ENCODE data around the gene SIRT7.

Gene SIRT7

DNA sequence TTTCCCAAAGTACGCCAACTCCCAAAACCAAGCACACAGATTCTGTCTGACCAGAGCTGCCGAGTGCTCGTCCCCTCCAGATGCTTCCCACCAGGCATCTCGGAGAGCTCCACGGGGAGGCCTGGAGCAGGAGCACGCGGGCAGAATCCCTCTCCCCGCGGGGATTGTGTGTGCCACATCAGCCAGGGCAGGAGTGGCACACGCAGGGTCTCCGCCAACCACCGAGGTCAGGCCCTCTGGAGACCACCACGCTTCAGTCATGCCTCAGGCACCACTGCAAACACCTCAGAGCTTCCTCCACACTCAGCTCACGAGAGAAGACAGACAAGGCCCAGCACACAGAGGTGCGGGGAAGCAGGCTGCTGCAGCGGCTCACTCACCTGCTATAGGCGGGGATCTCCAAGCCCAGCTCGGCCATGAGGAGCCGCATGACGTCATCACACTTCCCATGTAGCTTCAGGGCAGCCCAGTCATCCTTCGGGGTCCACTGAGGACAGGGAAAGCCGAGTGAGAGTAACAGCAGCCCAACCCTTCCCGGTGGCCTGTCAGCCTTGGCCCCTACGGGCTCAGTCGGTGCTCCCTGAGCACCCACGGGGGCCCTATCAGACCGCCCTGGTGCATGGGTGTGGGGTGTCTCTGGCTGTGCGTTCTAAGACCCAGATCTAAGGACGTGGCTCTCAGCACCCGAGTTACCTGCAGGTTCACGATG is 4.4 kb downstream of the SIRT7 start:
- peak in 1 of 2 donors; percentile 17 for DNase-seq
- WGBS (ENCODE audit: extremely low coverage, insufficient coverage, insufficient read length), result no CpG with 5 or more reads among the region's 31 CpGs
- no peak overlapping the region for H2AK5ac ChIP-seq (ENCODE audit: low read length)

DNA sequence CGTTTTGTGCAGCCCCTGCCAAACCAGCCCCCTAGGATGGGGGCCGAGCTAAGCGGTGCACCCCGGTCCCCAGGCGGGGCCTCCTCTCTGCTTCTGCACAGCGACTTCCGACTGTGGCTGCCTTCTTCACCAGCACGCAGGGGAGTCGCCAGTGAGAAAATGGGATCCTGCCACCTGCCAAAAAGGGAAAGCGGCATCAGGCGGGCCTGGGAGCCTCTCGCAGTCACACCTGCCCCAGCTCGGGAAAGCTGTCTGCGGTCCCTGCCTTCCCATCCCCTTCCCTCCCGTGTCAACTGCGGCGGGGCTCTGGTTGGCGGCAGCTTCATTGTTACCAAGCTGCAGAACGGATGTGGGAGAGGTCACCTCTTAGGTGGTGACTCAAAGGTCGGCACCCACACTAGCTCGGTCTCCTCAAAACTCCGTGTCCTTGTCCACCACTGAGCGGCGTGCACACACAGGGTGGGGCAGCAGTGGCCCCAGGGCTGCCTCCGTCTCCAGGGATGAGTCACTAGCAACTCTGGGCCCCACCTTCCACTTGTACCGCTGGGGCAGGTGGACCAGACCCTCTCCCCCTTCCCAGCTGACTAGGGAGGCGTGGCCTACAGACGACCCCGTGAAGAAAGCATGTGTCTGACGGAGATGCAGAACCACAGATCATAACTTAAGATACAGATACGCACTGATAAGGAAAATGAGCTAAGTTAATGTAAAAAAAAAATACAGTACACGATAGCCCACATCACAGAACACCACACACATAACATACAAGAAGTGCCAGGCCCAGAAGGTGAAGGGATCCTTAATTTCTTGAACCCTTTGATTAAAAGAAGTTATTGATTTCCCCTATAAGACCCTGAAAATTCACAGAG is 5.3 kb downstream of the SIRT7 start:
- H2AFZ ChIP-seq (ENCODE audit: insufficient read depth, low read length, poor library complexity), result no peak overlapping the region
- no peak overlapping the region for H3K18ac ChIP-seq (ENCODE audit: low read length)
- H3K27ac ChIP-seq (ENCODE audit: low read depth, low read length), result no peak overlapping the region
- peaks cover 7% of the 10 kb centered on the region for H3K79me2 ChIP-seq (ENCODE audit: control insufficient read depth, insufficient read depth, low read length, poor library complexity)
- peaks cover 58 to 59% of the 10 kb centered on the region in 2 experiments for H3K36me3 ChIP-seq (ENCODE audit: control insufficient read depth in 1 of 2, insufficient read depth in 2 of 2, low read length in 2 of 2)
- H2BK5ac ChIP-seq (ENCODE audit: low read depth, low read length, poor library complexity), result no peak overlapping the region
- no peaks in the 10 kb centered on the region for H3K9me3 ChIP-seq (ENCODE audit: insufficient read depth, low read depth, low read length)
- no peak overlapping the region for H2AK5ac ChIP-seq (ENCODE audit: low read length)
- no peak overlapping the region for H3K9ac ChIP-seq (ENCODE audit: low read length)
- H3K23ac ChIP-seq (ENCODE audit: low read length), result no peak overlapping the region
- H3K79me1 ChIP-seq (ENCODE audit: low read length), result peaks cover 7% of the 10 kb centered on the region
- H3K27me3 ChIP-seq (ENCODE audit: insufficient read depth, low read length), result no peaks in the 10 kb centered on the region
- no peak overlapping the region for H4K8ac ChIP-seq (ENCODE audit: low read depth, low read length)
- no peak overlapping the region for H2BK120ac ChIP-seq (ENCODE audit: insufficient read depth, low read length, poor library complexity)
- H2BK12ac ChIP-seq (ENCODE audit: low read length), result no peak overlapping the region
- H3K14ac ChIP-seq (ENCODE audit: low read length), result no peak overlapping the region
- no peak overlapping the region for H4K12ac ChIP-seq (ENCODE audit: low read depth, low read length)
- peak in 1 of 2 donors; percentile 27 for DNase-seq
- no CpG with 5 or more reads among the region's 32 CpGs for WGBS (ENCODE audit: extremely low coverage, insufficient coverage, insufficient read length)
- no peak overlapping the region for H3K4me2 ChIP-seq (ENCODE audit: low read length)
- H3K4me1 ChIP-seq (ENCODE audit: control insufficient read depth in 1 of 2, insufficient read depth in 2 of 2, low read length in 2 of 2), result peaks cover 6 to 9% of the 10 kb centered on the region in 2 experiments
- no peak overlapping the region for H3K4ac ChIP-seq (ENCODE audit: low read depth, low read length)
- no peak overlapping the region for H3K4me3 ChIP-seq (ENCODE audit: low read depth, low read length)
- H4K91ac ChIP-seq (ENCODE audit: low read depth, low read length), result no peak overlapping the region

More for the DNA sequence above, 4.4 kb downstream of the SIRT7 start:
- Histone ChIP-seq H3K4me1 (ENCODE audit: control insufficient read depth in 1 of 2, insufficient read depth in 2 of 2, low read length in 2 of 2) (peaks cover 6 to 11% of the 10 kb centered on the region in 2 experiments), H2BK12ac (ENCODE audit: low read length) (no peak overlapping the region), H3K9me3 (ENCODE audit: insufficient read depth, low read depth, low read length) (no peaks in the 10 kb centered on the region), H3K4me3 (ENCODE audit: low read depth, low read length) (no peak overlapping the region), H3K36me3 (ENCODE audit: control insufficient read depth in 1 of 2, insufficient read depth in 2 of 2, low read length in 2 of 2) (peaks cover 50% of the 10 kb centered on the region in 2 experiments), H4K12ac (ENCODE audit: low read depth, low read length) (no peak overlapping the region), H3K9ac (ENCODE audit: low read length) (peak overlapping the region; percentile 9), H3K4ac (ENCODE audit: low read depth, low read length) (no peak overlapping the region), H3K18ac (ENCODE audit: low read length) (no peak overlapping the region), H3K79me1 (ENCODE audit: low read length) (peaks cover 9% of the 10 kb centered on the region), H2BK5ac (ENCODE audit: low read depth, low read length, poor library complexity) (no peak overlapping the region), H4K91ac (ENCODE audit: low read depth, low read length) (no peak overlapping the region), H3K23ac (ENCODE audit: low read length) (no peak overlapping the region), H2BK120ac (ENCODE audit: insufficient read depth, low read length, poor library complexity) (no peak overlapping the region), H3K27ac (ENCODE audit: low read depth, low read length) (no peak overlapping the region), H3K79me2 (ENCODE audit: control insufficient read depth, insufficient read depth, low read length, poor library complexity) (peaks cover 10% of the 10 kb centered on the region), H3K4me2 (ENCODE audit: low read length) (no peak overlapping the region), H4K8ac (ENCODE audit: low read depth, low read length) (no peak overlapping the region), H2AFZ (ENCODE audit: insufficient read depth, low read length, poor library complexity) (no peak overlapping the region), H3K14ac (ENCODE audit: low read length) (no peak overlapping the region), H3K27me3 (ENCODE audit: insufficient read depth, low read length) (no peaks in the 10 kb centered on the region)

DNA sequence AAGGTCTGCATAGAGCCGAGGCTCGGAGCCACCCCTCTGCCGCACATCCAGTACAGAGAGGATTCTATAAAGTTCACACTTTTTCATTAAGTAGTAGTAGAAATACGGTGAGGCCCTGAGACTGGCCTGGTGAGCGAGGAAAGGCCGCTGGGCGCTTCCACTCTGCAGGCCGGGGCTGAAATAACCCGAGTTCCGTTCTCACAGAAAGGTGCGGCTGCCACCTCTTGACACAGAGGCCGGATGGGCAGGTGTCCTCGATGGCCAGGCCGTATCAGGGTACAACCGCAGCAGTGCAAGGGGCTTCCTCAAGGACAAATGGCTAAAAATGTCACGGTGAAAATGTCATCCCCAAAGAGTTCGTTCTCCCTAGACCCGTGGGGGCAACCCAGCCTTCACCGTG is 6.0 kb downstream of the SIRT7 start:
- H3K79me1 ChIP-seq (ENCODE audit: low read length), result peaks cover 3% of the 10 kb centered on the region
- no peaks in the 10 kb centered on the region for H3K27me3 ChIP-seq (ENCODE audit: insufficient read depth, low read length)
- H3K79me2 ChIP-seq (ENCODE audit: control insufficient read depth, insufficient read depth, low read length, poor library complexity), result peaks cover 4% of the 10 kb centered on the region
- H3K18ac ChIP-seq (ENCODE audit: low read length), result no peak overlapping the region
- no peak overlapping the region for H2BK120ac ChIP-seq (ENCODE audit: insufficient read depth, low read length, poor library complexity)
- peaks cover 6% of the 10 kb centered on the region in 2 experiments for H3K4me1 ChIP-seq (ENCODE audit: control insufficient read depth in 1 of 2, insufficient read depth in 2 of 2, low read length in 2 of 2)
- H3K23ac ChIP-seq (ENCODE audit: low read length), result no peak overlapping the region
- no peak overlapping the region for H3K4ac ChIP-seq (ENCODE audit: low read depth, low read length)
- H3K4me2 ChIP-seq (ENCODE audit: low read length), result peak overlapping the region; percentile 57
- no peak overlapping the region for H3K4me3 ChIP-seq (ENCODE audit: low read depth, low read length)
- no peak overlapping the region for H4K12ac ChIP-seq (ENCODE audit: low read depth, low read length)
- no peak overlapping the region for H2AFZ ChIP-seq (ENCODE audit: insufficient read depth, low read length, poor library complexity)
- no peak overlapping the region for H2BK5ac ChIP-seq (ENCODE audit: low read depth, low read length, poor library complexity)
- DNase-seq, result no peak
- no peak overlapping the region for H2AK5ac ChIP-seq (ENCODE audit: low read length)
- peaks cover 65 to 66% of the 10 kb centered on the region in 2 experiments for H3K36me3 ChIP-seq (ENCODE audit: control insufficient read depth in 1 of 2, insufficient read depth in 2 of 2, low read length in 2 of 2)
- H3K9me3 ChIP-seq (ENCODE audit: insufficient read depth, low read depth, low read length), result no peaks in the 10 kb centered on the region
- no peak overlapping the region for H4K91ac ChIP-seq (ENCODE audit: low read depth, low read length)
- H3K9ac ChIP-seq (ENCODE audit: low read length), result no peak overlapping the region
- WGBS (ENCODE audit: extremely low coverage, insufficient coverage, insufficient read length), result no CpG with 5 or more reads among the region's 19 CpGs
- no peak overlapping the region for H2BK12ac ChIP-seq (ENCODE audit: low read length)
- H4K8ac ChIP-seq (ENCODE audit: low read depth, low read length), result no peak overlapping the region
- no peak overlapping the region for H3K14ac ChIP-seq (ENCODE audit: low read length)
- no peak overlapping the region for H3K27ac ChIP-seq (ENCODE audit: low read depth, low read length)

DNA sequence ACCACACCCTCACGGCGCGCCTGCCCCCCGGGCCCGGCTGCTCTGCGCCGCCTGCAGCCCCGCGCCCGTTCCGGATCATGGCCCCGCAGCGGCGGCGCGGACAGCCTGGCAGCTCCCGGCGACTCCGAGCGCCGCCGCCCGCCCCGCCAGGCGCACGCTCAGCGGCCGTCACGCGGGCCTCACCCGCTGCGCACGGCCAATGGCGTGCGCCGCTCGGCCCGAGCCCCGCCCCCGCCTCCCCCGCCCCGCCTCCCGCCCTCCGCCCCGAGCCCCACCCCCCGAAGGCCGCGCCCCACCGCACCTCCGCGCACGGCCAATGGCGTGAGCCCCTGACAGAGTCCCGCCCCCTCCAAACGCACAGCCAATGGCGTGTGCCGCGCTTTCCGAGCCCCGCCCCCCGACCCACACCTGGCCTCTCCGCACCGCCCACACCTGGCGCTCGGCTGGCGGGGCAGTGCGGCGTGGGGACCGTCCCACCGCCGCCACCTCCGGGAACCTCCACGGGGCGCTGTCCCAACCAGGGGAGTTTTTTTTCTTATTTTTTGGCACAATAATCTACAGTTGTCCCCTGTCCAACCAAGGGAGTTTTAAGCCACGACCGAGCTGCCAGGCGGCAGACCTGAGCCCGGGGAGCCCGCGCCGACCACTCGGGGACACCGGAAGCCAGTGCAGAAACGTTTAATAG is 6.6 kb downstream of the SIRT7 start, which contains the start of gene PCYT2:
Gene PCYT2, minus strand, starts transcription at position 123 of the 685 bp plus-strand sequence. Its CDS starts 44 bp downstream, at position 79.
- Histone ChIP-seq H3K9me3 (ENCODE audit: insufficient read depth, low read depth, low read length) (no peaks in the 10 kb centered on the region), H3K18ac (ENCODE audit: low read length) (peak within 1 kb of the TSS; percentile 76), H3K4me1 (ENCODE audit: control insufficient read depth in 1 of 2, insufficient read depth in 2 of 2, low read length in 2 of 2) (peaks cover 6% of the 10 kb centered on the region in 2 experiments), H3K27ac (ENCODE audit: low read depth, low read length) (peak within 1 kb of the TSS; percentile 48), H3K36me3 (ENCODE audit: control insufficient read depth in 1 of 2, insufficient read depth in 2 of 2, low read length in 2 of 2) (peaks cover 70 to 71% of the 10 kb centered on the region in 2 experiments), H2BK5ac (ENCODE audit: low read depth, low read length, poor library complexity) (peak within 1 kb of the TSS; percentile 46), H4K8ac (ENCODE audit: low read depth, low read length) (peak within 1 kb of the TSS; percentile 43), H3K14ac (ENCODE audit: low read length) (peak within 1 kb of the TSS; percentile 72), H2BK12ac (ENCODE audit: low read length) (no peak within 1 kb of the TSS), H4K91ac (ENCODE audit: low read depth, low read length) (peak within 1 kb of the TSS; percentile 67), H3K79me2 (ENCODE audit: control insufficient read depth, insufficient read depth, low read length, poor library complexity) (peaks cover 4% of the 10 kb centered on the region), H3K23ac (ENCODE audit: low read length) (no peak within 1 kb of the TSS), H3K4me2 (ENCODE audit: low read length) (peak within 1 kb of the TSS; percentile 95), H2BK120ac (ENCODE audit: insufficient read depth, low read length, poor library complexity) (peak within 1 kb of the TSS; percentile 59), H3K9ac (ENCODE audit: low read length) (peak within 1 kb of the TSS; percentile 79), H3K79me1 (ENCODE audit: low read length) (peaks cover 3% of the 10 kb centered on the region), H3K4me3 (ENCODE audit: low read depth, low read length) (peak within 1 kb of the TSS; percentile 94), H2AFZ (ENCODE audit: insufficient read depth, low read length, poor library complexity) (peak within 1 kb of the TSS; percentile 54), H2AK5ac (ENCODE audit: low read length) (peak within 1 kb of the TSS; percentile 69), H4K12ac (ENCODE audit: low read depth, low read length) (peak within 1 kb of the TSS; percentile 32), H3K4ac (ENCODE audit: low read depth, low read length) (peak within 1 kb of the TSS; percentile 11), H3K27me3 (ENCODE audit: insufficient read depth, low read length) (no peaks in the 10 kb centered on the region)
- no CpG with 5 or more reads among the region's 84 CpGs for WGBS (ENCODE audit: extremely low coverage, insufficient coverage, insufficient read length)
- peak; percentile 88 to 93 for DNase-seq
